Right cardiac atrium (tissue), 5 donors: Measurements from ENCODE around the gene AMBRA1. TPM values are rescaled to one million over a fixed set of nuclear protein-coding genes. Genes with fewer than 3 reads are reported as not detected.
A peak's percentile ranks its signal among the peaks of the same experiment; 100 is the strongest.

Source experiments
- ATAC-seq, 2 donors: fragments of 200-7000 bp; cut with Tn5 transposase; one replicate each; pipeline versions ENCODE4 v1.8.0 to v1.9.1; 2020; ENCODE audit warnings: moderate library complexity in 2 of 2, mild to moderate bottlenecking in 1 of 2
- DNase-seq, 3 donors: peaks; one replicate each; pipeline ENCODE4 v3.0.0-alpha.2; 2020
- H3K27ac ChIP-seq: one replicate; pipeline ENCODE4 v1.5.1; 2013; ENCODE audit warnings: mild to moderate bottlenecking, low read length, control low read depth, moderate library complexity
- H3K27me3 ChIP-seq: one replicate; pipeline ENCODE4 v1.6.1; 2013; ENCODE audit not compliant: control insufficient read depth, insufficient read depth
- H3K4me1 ChIP-seq: one replicate; pipeline ENCODE4 v1.6.1; 2013; ENCODE audit warnings: low read length; ENCODE audit not compliant: control insufficient read depth, insufficient read depth
- H3K4me3 ChIP-seq: one replicate; pipeline ENCODE4 v1.5.1; 2013; ENCODE audit warnings: low read length, control low read depth
- H3K9me3 ChIP-seq: one replicate; pipeline ENCODE4 v1.6.1; 2013; ENCODE audit warnings: low read length; ENCODE audit not compliant: control insufficient read depth
- WGBS: extraction: QIAGEN DNeasy Blood & Tissue Kit; methylation state at CpG from one replicate; pipeline ENCODE4 v1.1.7; 2013; 5-methylcytosine and 5-hydroxymethylcytosine counted together
- intact Hi-C, 4 donors: fragments of 100-400 bp; cut with DNase I; formaldehyde crosslinking; loops; one replicate each; pipeline versions ENCODE4 v1.11.0 to v1.14.0; 2022 to 2023
- polyA plus RNA-seq: library from polyadenylated mRNA; stranded (reverse); fragments of 200-250 nt; gene quantifications from one replicate; pipeline ENCODE4 v1.2.3, GENCODE V29; 2013
- total RNA-seq, 4 donors: library from RNA; stranded (reverse); fragmentation: NEBNext Ultra II Directional; extraction: Animal tissue kit (Norgen Biotek cat#: 25700); gene quantifications; one replicate each; pipeline ENCODE4 v1.2.1, GENCODE V29; 2021
- donor health status: healthy with polysubstance abuse.
- donor health status: DM: no; HTN: yes; CAD: no.
- donor health status: DM: no; HTN: no; CAD: no.
- donor health status: DM: no; HTN: yes; CAD: no; lungs with severe emphysema.
- donor health status: DM: yes; HTN: yes; CAD: no.

Gene AMBRA1
- total and polyA plus RNA-seq, 5 donors, result 8.1 to 23.6 (median 19.5) TPM

GRCh38 chr11:46529928-46530574 lies 63.8 kb downstream of the AMBRA1 start:
- WGBS, result 84% methylated on average over 6 of the region's 6 CpGs
- no peak overlapping the region for H3K4me3 ChIP-seq
- H3K27ac ChIP-seq, result no peak overlapping the region
- DNase-seq (no peak), ATAC-seq (peak in 1 of 2 donors; percentile 32)
- peaks cover 2% of the 10 kb centered on the region for H3K4me1 ChIP-seq
- H3K27me3 ChIP-seq, result no peaks in the 10 kb centered on the region
- H3K9me3 ChIP-seq, result no peaks in the 10 kb centered on the region
- intact Hi-C loops, result loop anchor here in 1 of 4 donors (5.0 kb wide), 1 partner anchor 138 kb away; the partner anchor contains the start of gene CHRM4

GRCh38 chr11:46529095-46529905 lies 64.5 kb downstream of the AMBRA1 start:
- intact Hi-C loops, result no loop called here
- ATAC-seq (peak; percentile 82 to 84), DNase-seq (peak; percentile 62 to 86 (median 66))
- WGBS, result 52% methylated on average over 4 of the region's 4 CpGs
- H3K27ac ChIP-seq, result no peak overlapping the region
- peaks cover 2% of the 10 kb centered on the region for H3K4me1 ChIP-seq
- H3K9me3 ChIP-seq, result no peaks in the 10 kb centered on the region
- no peak overlapping the region for H3K4me3 ChIP-seq
- H3K27me3 ChIP-seq, result no peaks in the 10 kb centered on the region

- no peak for DNase-seq
- ATAC-seq, result no peak
- H3K9me3 ChIP-seq, result no peaks in the 10 kb centered on the region
- no peak overlapping the region for H3K27ac ChIP-seq
- H3K27me3 ChIP-seq, result no peaks in the 10 kb centered on the region
- intact Hi-C loops, result no loop called here
- peaks cover 2% of the 10 kb centered on the region for H3K4me1 ChIP-seq
- WGBS, result 75% methylated on average over 8 of the region's 8 CpGs
- H3K4me3 ChIP-seq, result no peak overlapping the region
Observed at GRCh38 chr11:46528445-46529094, 65.3 kb downstream of the AMBRA1 start.

GRCh38 chr11:46527591-46528130 lies 66.2 kb downstream of the AMBRA1 start:
- WGBS, result 87% methylated on average over 1 of the region's 1 CpG
- no peak for DNase-seq
- no peak overlapping the region for H3K4me3 ChIP-seq
- H3K27ac ChIP-seq, result no peak overlapping the region
- H3K9me3 ChIP-seq, result no peaks in the 10 kb centered on the region
- no peak for ATAC-seq
- H3K4me1 ChIP-seq, result peaks cover 7% of the 10 kb centered on the region
- no peaks in the 10 kb centered on the region for H3K27me3 ChIP-seq
- intact Hi-C loops, result no loop called here

DNA sequence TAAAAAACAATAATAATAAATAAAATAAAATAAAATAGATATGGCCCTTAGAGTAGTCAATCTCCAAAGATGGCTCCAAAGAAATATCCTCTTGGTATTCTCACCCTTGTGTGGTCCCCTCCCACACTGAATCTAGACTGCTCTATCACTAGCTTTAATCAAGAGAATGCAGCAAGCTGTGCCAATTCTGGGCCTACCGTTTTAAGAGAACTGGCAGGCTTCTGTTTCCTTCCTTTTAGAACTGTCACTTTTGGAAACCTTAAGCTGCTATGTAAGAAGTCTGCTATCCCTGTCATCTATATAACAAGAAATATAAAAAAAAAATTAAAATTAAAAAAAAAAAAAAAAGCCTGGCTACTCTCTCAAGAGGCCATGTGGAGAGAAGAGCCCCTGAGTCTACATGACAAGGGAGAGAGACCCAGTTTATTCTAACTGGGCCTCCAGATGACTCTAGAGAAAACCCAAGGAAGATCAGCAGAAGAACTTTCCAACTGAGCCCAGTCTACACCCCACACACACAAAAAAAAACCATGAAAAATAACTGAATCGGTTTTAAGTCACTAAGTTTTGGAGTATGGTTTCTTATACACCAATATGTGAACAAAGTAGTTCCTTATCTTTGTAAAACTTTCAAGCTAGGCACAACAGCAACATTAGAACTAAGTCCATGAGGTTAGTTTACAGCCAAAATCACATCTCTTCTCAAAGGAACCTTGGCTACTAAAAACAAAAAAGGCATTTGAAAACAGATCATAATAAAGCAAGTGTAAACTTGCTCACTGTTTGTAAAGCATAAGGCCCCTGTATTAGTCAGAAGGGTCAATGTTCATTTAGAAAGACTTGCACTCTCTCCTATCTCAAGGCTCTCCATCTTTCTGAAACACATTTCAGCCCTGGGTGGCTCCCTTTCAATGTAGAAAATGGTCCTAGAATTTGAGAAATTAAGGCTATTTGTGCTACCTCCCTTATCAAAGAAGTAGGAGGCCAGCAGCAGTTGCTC lies 67.3 kb downstream of the AMBRA1 start:
- ATAC-seq (no peak), DNase-seq (no peak)
- no peaks in the 10 kb centered on the region for H3K9me3 ChIP-seq
- 52% methylated on average over 2 of the region's 2 CpGs for WGBS
- no peak overlapping the region for H3K27ac ChIP-seq
- intact Hi-C loops, result no loop called here
- H3K4me1 ChIP-seq, result peaks cover 9% of the 10 kb centered on the region
- H3K27me3 ChIP-seq, result no peaks in the 10 kb centered on the region
- H3K4me3 ChIP-seq, result no peak overlapping the region

- DNase-seq, result no peak
- intact Hi-C loops, result no loop called here
- peaks cover 12% of the 10 kb centered on the region for H3K4me1 ChIP-seq
- no peaks in the 10 kb centered on the region for H3K27me3 ChIP-seq
- no peak for ATAC-seq
- no peaks in the 10 kb centered on the region for H3K9me3 ChIP-seq
- no peak overlapping the region for H3K27ac ChIP-seq
- H3K4me3 ChIP-seq, result no peak overlapping the region
Observed at GRCh38 chr11:46524201-46524770, 69.5 kb downstream of the AMBRA1 start.

DNA sequence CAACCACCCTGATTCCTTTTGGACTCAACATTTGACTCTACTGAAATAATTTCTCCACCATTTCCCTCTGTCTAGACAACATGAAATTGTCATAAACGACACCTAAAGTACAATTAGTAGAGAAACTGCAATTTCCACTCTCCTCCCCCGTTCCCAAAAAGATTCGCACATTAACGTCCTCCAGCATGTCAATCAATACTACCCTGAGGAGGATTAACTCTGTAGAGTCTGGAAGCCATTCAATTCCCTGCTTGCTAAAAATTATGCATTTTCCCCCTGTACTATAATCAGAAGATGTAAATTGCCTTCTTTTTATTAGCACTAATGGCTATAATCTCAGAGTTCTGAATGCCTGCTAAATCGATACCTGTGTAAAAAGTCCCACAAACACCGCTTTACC lies 70.5 kb downstream of the AMBRA1 start:
- 59% methylated on average over 6 of the region's 6 CpGs for WGBS
- intact Hi-C loops, result no loop called here
- Histone ChIP-seq H3K4me1 (peaks cover 12% of the 10 kb centered on the region), H3K27me3 (no peaks in the 10 kb centered on the region), H3K9me3 (no peaks in the 10 kb centered on the region), H3K27ac (no peak overlapping the region), H3K4me3 (no peak overlapping the region)
- DNase-seq, result no peak
- ATAC-seq, result no peak

DNA sequence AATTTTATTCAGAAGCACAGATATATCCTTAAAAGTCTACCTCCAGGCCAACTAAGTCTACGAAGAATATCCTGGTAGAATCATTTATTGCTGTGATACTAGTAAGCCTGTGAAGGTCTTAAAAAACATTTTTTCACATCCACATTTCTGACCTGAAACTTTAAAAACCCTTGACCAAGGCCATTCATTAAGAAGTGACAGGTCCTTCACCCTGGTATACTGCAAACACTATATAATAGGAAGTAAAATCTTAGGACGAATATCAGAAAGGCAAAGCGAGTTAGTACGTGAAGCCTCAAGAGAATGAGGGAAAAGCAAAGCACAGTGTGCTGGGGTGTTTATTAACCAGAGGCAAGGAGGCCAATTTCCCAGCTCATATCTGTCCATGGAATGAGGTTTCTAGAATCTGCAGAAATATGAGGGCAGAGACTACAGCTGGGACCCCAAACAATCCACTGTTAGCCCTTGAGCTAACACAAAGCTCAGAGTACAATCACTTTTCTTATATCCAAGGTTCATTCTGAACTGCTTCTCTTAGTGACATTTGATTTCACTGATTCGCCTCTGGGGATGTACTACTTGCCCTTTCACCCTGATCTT lies 71.0 kb downstream of the AMBRA1 start:
- DNase-seq (no peak), ATAC-seq (no peak)
- no peak overlapping the region for H3K27ac ChIP-seq
- no peak overlapping the region for H3K4me3 ChIP-seq
- H3K27me3 ChIP-seq, result no peaks in the 10 kb centered on the region
- WGBS, result 61% methylated on average over 5 of the region's 5 CpGs
- intact Hi-C loops, result no loop called here
- peaks cover 12% of the 10 kb centered on the region for H3K4me1 ChIP-seq
- no peaks in the 10 kb centered on the region for H3K9me3 ChIP-seq

DNA sequence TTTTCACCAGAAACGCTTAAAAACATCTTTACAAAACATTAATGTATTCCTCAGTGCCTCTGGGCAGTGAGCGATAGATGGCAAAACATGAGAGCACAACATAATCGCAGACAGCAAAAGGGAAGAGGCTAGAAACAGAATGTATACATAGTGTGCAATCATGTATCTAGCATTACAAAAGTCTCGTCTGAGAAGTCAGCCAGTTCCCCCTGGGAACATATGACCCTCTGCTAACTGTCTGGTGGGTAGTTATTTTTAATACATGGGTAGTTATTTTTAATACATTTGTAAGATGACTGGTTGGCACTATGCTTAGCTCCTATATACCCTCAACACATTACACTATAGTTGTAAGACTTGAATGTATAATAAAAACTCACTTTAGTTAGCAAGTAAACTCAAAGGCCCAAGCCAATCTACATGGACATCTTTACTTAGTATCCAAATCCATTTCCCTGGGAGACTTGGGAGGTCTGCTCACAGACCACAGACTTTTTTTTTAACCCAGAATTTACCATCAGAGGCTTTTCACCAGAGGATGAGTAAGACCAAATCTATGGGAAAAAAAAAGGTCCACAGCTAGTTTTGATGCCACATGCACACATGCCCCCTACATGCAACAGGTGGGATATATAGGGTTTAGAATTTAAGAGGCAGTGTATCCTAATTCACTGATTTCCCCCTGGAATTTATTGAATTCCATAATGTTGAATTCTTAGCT lies 71.7 kb downstream of the AMBRA1 start:
- ATAC-seq, result no peak

More for the DNA sequence above, 71.7 kb downstream of the AMBRA1 start:
- H3K27ac ChIP-seq, result no peak overlapping the region
- H3K4me3 ChIP-seq, result no peak overlapping the region
- H3K4me1 ChIP-seq, result peaks cover 12% of the 10 kb centered on the region
- no peak for DNase-seq
- H3K27me3 ChIP-seq, result no peaks in the 10 kb centered on the region
- H3K9me3 ChIP-seq, result no peaks in the 10 kb centered on the region
- 72% methylated on average over 4 of the region's 4 CpGs for WGBS
- intact Hi-C loops, result no loop called here
